Measurements from ENCODE around the gene FICD. TPM values are rescaled to one million over a fixed set of nuclear protein-coding genes. Genes with fewer than 3 reads are reported as not detected.

FICD gene
- total RNA-seq, 1 donor from 2014 or later: 30.8 TPM

GRCh38 chr12:108507971-108508642, 7.0 kb upstream of the FICD start:
- no peak for TF ChIP-seq CTCF (IDR thresholded peaks at IDR 0.05)
- H3K4me3 ChIP-seq: no peak overlapping the region
- H3K9me3 ChIP-seq: no peaks in the 10 kb centered on the region
- intact Hi-C loops (cut with DNase I): no loop called here
- H3K27me3 ChIP-seq: no peaks in the 10 kb centered on the region
- H3K4me1 ChIP-seq: no peaks in the 10 kb centered on the region
- no peak overlapping the region for H3K27ac ChIP-seq
- H3K36me3 ChIP-seq: no peaks in the 10 kb centered on the region
- DNase-seq (ENCODE audit: low spot score in 2 of 2): no peak

GRCh38 chr12:108509806-108510205, 5.3 kb upstream of the FICD start:
- no peaks in the 10 kb centered on the region for H3K9me3 ChIP-seq
- TF ChIP-seq CTCF (IDR thresholded peaks at IDR 0.05): no peak
- intact Hi-C loops (cut with DNase I): loop anchor here (5.0 to 10.0 kb wide), 4 partner anchors 165 to 1065 kb away; partner anchors contain the start of genes MMAB, MVK and PWP1
- no peaks in the 10 kb centered on the region for H3K36me3 ChIP-seq
- peaks cover 0 to 2% of the 10 kb centered on the region in 2 donors for H3K4me1 ChIP-seq
- no peaks in the 10 kb centered on the region for H3K27me3 ChIP-seq
- H3K27ac ChIP-seq: no peak overlapping the region
- no peak overlapping the region for H3K4me3 ChIP-seq
- no peak for DNase-seq (ENCODE audit: low spot score in 2 of 2)

GRCh38 chr12:108510836-108511235, 4.2 kb upstream of the FICD start:
- no peak for DNase-seq (ENCODE audit: low spot score in 2 of 2)
- Histone ChIP-seq H3K4me1 (peaks cover 4 to 6% of the 10 kb centered on the region in 2 donors), H3K27ac (no peak overlapping the region), H3K36me3 (no peaks in the 10 kb centered on the region), H3K27me3 (no peaks in the 10 kb centered on the region), H3K4me3 (no peak overlapping the region), H3K9me3 (no peaks in the 10 kb centered on the region)
- intact Hi-C loops (cut with DNase I): loop anchor here (5.0 to 10.0 kb wide), 4 partner anchors 166 to 1064 kb away; partner anchors contain the start of genes MMAB, MVK and PWP1
- TF ChIP-seq CTCF (IDR thresholded peaks at IDR 0.05): no peak

DNA sequence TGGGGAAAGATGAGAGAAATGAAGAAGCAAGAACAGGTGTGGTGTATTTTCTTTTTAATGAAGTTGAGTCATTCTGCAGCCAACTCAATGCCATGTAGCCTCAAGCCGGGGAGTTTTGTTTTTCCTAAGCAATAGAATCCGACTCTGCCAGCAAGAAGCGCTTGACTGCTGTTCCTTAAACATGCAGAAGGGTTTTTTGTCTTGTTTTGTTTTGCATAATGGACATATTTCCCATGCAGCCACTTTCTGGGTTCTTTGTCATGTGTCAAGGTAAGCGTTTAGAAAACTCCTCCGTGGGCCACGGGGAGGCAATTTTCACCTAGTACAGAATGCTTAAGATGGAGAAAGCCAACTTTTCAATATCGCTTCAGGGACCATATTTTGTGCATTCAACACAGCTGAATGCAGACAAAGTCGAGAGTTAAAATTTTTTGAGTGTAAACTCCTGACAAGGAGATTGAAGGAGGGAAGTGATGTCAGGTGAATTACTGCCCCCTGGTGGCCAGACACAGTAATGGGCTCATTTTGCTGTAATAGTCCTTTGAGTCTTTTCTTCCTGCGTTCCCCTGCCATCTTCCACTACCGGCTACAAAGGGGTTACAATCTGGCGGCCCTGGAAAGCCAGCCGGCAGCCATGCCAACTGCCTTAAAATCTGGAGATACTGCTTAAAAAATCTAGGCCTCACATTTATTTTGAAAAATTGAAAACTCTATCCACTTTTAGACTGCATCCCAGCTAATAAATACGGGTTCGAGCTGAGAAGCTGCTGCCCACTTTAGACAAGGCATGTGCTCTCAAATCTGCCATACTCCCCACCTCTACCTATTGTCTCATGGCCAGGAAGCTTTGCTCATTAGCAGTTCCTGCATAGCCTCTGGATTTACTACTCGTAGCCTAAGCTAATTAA, 3.2 kb upstream of the FICD start:
- no peak overlapping the region for H3K4me3 ChIP-seq
- H3K27ac ChIP-seq: no peak overlapping the region

More for the DNA sequence above, 3.2 kb upstream of the FICD start:
- no peaks in the 10 kb centered on the region for H3K9me3 ChIP-seq
- no peaks in the 10 kb centered on the region for H3K27me3 ChIP-seq
- peak in 1 of 2 donors; percentile 83 for DNase-seq (ENCODE audit: low spot score in 2 of 2)
- peak; percentile 67 to 87 (median 84) for TF ChIP-seq CTCF (IDR thresholded peaks at IDR 0.05)
- intact Hi-C loops (cut with DNase I): loop anchor here (1.0 to 10.0 kb wide), 6 partner anchors 53 to 1063 kb away; partner anchors contain the start of genes MMAB, MVK and PWP1
- no peaks in the 10 kb centered on the region for H3K36me3 ChIP-seq
- H3K4me1 ChIP-seq: peaks cover 6 to 10% of the 10 kb centered on the region in 2 donors

All from ascending aorta (tissue), 2 donors.